Astrocyte of the spinal cord (primary cell): Measurements from ENCODE around the gene RASSF5.

Experiments
- DNase-seq: peaks from one replicate; pipeline ENCODE4 v3.0.0; 2011; ENCODE audit warnings: low read depth, low spot score
- H3K4me3 ChIP-seq: 2 replicates; pipeline ENCODE4 v1.5.1; 2011; ENCODE audit warnings: low read depth, mild to moderate bottlenecking, low read length, moderate library complexity
- in situ Hi-C: cut with HindIII; loops from 2 replicates; pipeline ENCODE4 v1.10.0; 2017; ENCODE audit warnings: low sequenced_read_pairs
- TF ChIP-seq, protein P1 (sequence below): IDR thresholded peaks from 2 replicates; pipeline ENCODE4 v1.5.1; 2012; ENCODE audit warnings: low read depth, mild to moderate bottlenecking, low read length, inconsistent platforms

RASSF5 gene

DNA sequence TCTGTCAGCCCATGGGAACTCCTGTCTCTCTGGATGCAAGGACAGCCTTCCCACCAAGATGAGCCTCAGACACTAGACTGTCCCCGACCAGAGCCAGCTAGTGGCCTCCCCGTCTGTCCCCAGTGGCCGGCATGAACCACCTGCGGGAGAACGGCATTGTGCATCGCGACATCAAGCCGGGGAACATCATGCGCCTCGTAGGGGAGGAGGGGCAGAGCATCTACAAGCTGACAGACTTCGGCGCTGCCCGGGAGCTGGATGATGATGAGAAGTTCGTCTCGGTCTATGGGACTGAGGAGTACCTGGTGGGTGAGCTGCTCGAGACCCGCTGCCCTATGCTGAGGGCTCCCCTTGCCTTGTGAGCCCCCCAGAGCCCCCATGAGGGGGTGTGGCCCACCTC, 31.3 kb upstream of the RASSF5 start:
- no peak for DNase-seq
- no peak overlapping the region for H3K4me3 ChIP-seq
- in situ Hi-C loops: no loop called here
- TF ChIP-seq, protein P1, sequence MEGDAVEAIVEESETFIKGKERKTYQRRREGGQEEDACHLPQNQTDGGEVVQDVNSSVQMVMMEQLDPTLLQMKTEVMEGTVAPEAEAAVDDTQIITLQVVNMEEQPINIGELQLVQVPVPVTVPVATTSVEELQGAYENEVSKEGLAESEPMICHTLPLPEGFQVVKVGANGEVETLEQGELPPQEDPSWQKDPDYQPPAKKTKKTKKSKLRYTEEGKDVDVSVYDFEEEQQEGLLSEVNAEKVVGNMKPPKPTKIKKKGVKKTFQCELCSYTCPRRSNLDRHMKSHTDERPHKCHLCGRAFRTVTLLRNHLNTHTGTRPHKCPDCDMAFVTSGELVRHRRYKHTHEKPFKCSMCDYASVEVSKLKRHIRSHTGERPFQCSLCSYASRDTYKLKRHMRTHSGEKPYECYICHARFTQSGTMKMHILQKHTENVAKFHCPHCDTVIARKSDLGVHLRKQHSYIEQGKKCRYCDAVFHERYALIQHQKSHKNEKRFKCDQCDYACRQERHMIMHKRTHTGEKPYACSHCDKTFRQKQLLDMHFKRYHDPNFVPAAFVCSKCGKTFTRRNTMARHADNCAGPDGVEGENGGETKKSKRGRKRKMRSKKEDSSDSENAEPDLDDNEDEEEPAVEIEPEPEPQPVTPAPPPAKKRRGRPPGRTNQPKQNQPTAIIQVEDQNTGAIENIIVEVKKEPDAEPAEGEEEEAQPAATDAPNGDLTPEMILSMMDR: no peak

GRCh38 chr1:206476591-206476990, 30.7 kb upstream of the RASSF5 start:
- TF ChIP-seq, protein P1: no peak
- no peak for DNase-seq
- H3K4me3 ChIP-seq: no peak overlapping the region
- in situ Hi-C loops: no loop called here

GRCh38 chr1:206477110-206477509, 30.2 kb upstream of the RASSF5 start:
- TF ChIP-seq, protein P1: no peak
- no peak overlapping the region for H3K4me3 ChIP-seq
- DNase-seq: no peak
- in situ Hi-C loops: no loop called here

GRCh38 chr1:206477581-206478380, 29.6 kb upstream of the RASSF5 start:
- DNase-seq: no peak
- TF ChIP-seq, protein P1: no peak
- in situ Hi-C loops: no loop called here
- H3K4me3 ChIP-seq: no peak overlapping the region

DNA sequence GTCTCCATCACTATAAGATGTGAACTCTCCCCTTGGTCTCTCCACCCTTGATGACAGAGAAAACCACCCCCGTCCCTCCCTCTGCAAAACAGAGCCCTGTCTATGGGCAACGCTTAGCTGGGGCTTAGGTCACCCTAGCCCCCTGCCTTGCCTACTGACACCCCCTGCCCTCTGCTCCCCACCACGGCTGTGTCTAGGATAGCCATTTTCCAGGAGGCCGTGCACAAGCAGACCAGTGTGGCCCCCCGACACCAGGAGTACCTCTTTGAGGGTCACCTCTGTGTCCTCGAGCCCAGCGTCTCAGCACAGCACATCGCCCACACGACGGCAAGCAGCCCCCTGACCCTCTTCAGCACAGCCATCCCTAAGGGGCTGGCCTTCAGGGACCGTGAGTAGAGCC, 28.6 kb upstream of the RASSF5 start:
- TF ChIP-seq, protein P1: no peak
- no peak overlapping the region for H3K4me3 ChIP-seq
- in situ Hi-C loops: no loop called here
- DNase-seq: no peak

- TF ChIP-seq, protein P1: peak; percentile 82
- in situ Hi-C loops: no loop called here
- peak; percentile 80 for DNase-seq
- H3K4me3 ChIP-seq: no peak overlapping the region
Measured at GRCh38 chr1:206479183-206480125, 27.9 kb upstream of the RASSF5 start.
